K562 (cell line): Measurements from ENCODE around the gene CDKN2C. TPM values are rescaled to one million over a fixed set of nuclear protein-coding genes. Genes with fewer than 3 reads are reported as not detected.

Source experiments
- HNRNPLL ChIP-seq: fragments of 200-400 bp; formaldehyde crosslinking; IDR thresholded peaks from 2 replicates; pipeline ENCODE4 v1.6.1; 2017; ENCODE audit warnings: low read length, low read depth, mild to moderate bottlenecking; ENCODE audit not compliant: poor library complexity, severe bottlenecking
- MEF2D ChIP-seq: conservative IDR thresholded peaks from 2 replicates; pipeline ENCODE4 v1.6.1; 2016; ENCODE audit warnings: low read depth, missing genetic modification characterization, missing compliant biosample characterization
- MIER1 ChIP-seq: fragments of 450-650 bp; IDR thresholded peaks from 2 replicates; pipeline ENCODE4 v1.6.1; 2016; ENCODE audit warnings: antibody characterized with exemption, mild to moderate bottlenecking, low read depth
- PML ChIP-seq: IDR thresholded peaks from 2 replicates; pipeline ENCODE4 v1.6.1; 2012; ENCODE audit warnings: low read length, inconsistent platforms
- PTBP1 ChIP-seq: fragments of 200-400 bp; formaldehyde crosslinking; IDR thresholded peaks from 2 replicates; pipeline ENCODE4 v1.6.1; 2017; ENCODE audit warnings: low read depth, low read length
- ZNF133 ChIP-seq: fragments of 250-450 bp; sonication (Bioruptor Pico); IDR thresholded peaks from 2 replicates; pipeline ENCODE4 v1.4.0; 2020; ENCODE audit warnings: mild to moderate bottlenecking
- polyA plus RNA-seq, 8 experiments: library from polyadenylated mRNA; depleted of rRNA in 4 of 8; stranded (reverse) in 5 of 8; unstranded in 3 of 8; fragments of >200 nt; fragmentation: Nextera tagmentation in 2 of 8; fragmentation: Illumina TruSeq in 1 of 8; extraction: Ambion mirVana in 2 of 8; extraction: Trizol in 1 of 8; gene quantifications; 2 replicates each; pipeline versions ENCODE4 v1.2.1 to v1.2.3, GENCODE V29; 2011 to 2014; ENCODE audit warnings: inconsistent platforms in 1 of 8, missing spikeins in 1 of 8
- total RNA-seq, 7 experiments: library from RNA; depleted of rRNA in 6 of 7; stranded (reverse); fragments of >200 nt in 6 of 7; fragmentation: Illumina TruSeq in 2 of 7; extraction: Trizol in 2 of 7; gene quantifications; 2 replicates each; pipeline versions ENCODE4 v1.2.1 to v1.2.3, GENCODE V29; 2011 to 2021; ENCODE audit warnings: low replicate concordance in 1 of 7
- TF ChIP-seq, protein P1 (sequence below): fragments of 450-650 bp; formaldehyde crosslinking; conservative IDR thresholded peaks from 2 replicates; pipeline ENCODE4 v1.4.0; 2022; ENCODE audit warnings: mild to moderate bottlenecking, missing genetic modification characterization
- TF ChIP-seq, protein P2 (sequence below): fragments of 450-650 bp; formaldehyde crosslinking; IDR thresholded peaks from 2 replicates; pipeline ENCODE4 v1.4.0; 2020; ENCODE audit warnings: mild to moderate bottlenecking, moderate library complexity
- TF ChIP-seq, protein P3 (sequence below): fragments of 450-650 bp; IDR thresholded peaks from 2 replicates; pipeline ENCODE4 v1.6.1; 2017; ENCODE audit warnings: antibody characterized with exemption
- TF ChIP-seq, protein P4 (sequence below): fragments of 450-650 bp; formaldehyde crosslinking; IDR thresholded peaks from 2 replicates; pipeline ENCODE4 v1.4.0; 2020; ENCODE audit warnings: mild to moderate bottlenecking
- TF ChIP-seq, protein P5 (sequence below): fragments of 250-450 bp; sonication (Bioruptor Pico); IDR thresholded peaks from 2 replicates; pipeline ENCODE4 v1.5.0; 2021; ENCODE audit warnings: mild to moderate bottlenecking, moderate library complexity
- TF ChIP-seq, protein P6 (sequence below): sonication (generic); formaldehyde crosslinking; IDR thresholded peaks from 2 replicates; pipeline ENCODE4 v1.8.1; 2023; ENCODE audit warnings: mild to moderate bottlenecking, missing genetic modification reagents, moderate library complexity
- TF ChIP-seq, protein P7 (sequence below): fragments of 250-450 bp; sonication (Bioruptor Pico); IDR thresholded peaks from 2 replicates; pipeline ENCODE4 v1.4.0; 2020; ENCODE audit warnings: mild to moderate bottlenecking, moderate library complexity, borderline replicate concordance

Gene CDKN2C
- total and polyA plus RNA-seq, 9 of the 15 experiments (the other 6 are each of a cell fraction or from before 2014, with no cell fraction given), result 11.9 to 74.3 (median 45.9) TPM

DNA sequence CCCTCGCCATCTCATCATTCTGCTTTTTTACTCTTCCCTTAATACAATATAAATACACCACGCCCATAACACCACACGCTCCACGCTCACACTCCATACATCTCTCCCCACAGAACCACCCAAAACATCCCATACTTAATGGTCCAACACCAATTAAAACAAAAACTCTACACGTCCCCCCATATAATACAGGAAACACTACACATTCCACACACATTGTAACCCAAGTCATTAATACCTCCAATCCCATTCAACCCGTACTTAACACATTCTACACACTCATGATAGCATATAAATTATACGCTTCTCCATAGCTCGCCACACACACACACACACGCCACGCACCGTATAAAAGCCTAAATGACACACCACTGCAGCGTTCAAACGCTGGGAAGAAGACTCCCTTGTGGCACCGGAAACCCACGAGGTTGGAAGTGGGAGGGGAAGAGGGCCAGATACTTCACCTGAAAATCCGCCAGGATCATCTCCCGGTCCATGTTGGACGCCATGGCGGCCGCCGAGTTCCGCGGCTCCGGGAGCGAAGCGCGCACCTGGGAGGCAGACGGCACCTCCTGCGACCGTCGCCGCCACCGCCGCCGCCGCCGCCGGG, 10.6 kb upstream of the CDKN2C start (continued):
- TF ChIP-seq, protein P1, sequence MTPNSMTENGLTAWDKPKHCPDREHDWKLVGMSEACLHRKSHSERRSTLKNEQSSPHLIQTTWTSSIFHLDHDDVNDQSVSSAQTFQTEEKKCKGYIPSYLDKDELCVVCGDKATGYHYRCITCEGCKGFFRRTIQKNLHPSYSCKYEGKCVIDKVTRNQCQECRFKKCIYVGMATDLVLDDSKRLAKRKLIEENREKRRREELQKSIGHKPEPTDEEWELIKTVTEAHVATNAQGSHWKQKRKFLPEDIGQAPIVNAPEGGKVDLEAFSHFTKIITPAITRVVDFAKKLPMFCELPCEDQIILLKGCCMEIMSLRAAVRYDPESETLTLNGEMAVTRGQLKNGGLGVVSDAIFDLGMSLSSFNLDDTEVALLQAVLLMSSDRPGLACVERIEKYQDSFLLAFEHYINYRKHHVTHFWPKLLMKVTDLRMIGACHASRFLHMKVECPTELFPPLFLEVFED (CRISPR knock-in tag), result no peak
- no peak for TF ChIP-seq MEF2D (tag)
- TF ChIP-seq, protein P2, sequence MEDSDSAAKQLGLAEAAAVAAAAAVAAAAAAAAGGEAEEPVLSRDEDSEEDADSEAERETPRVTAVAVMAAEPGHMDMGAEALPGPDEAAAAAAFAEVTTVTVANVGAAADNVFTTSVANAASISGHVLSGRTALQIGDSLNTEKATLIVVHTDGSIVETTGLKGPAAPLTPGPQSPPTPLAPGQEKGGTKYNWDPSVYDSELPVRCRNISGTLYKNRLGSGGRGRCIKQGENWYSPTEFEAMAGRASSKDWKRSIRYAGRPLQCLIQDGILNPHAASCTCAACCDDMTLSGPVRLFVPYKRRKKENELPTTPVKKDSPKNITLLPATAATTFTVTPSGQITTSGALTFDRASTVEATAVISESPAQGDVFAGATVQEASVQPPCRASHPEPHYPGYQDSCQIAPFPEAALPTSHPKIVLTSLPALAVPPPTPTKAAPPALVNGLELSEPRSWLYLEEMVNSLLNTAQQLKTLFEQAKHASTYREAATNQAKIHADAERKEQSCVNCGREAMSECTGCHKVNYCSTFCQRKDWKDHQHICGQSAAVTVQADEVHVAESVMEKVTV (CRISPR knock-in tag), result no peak
- TF ChIP-seq MIER1, result no peak
- TF ChIP-seq, protein P3, sequence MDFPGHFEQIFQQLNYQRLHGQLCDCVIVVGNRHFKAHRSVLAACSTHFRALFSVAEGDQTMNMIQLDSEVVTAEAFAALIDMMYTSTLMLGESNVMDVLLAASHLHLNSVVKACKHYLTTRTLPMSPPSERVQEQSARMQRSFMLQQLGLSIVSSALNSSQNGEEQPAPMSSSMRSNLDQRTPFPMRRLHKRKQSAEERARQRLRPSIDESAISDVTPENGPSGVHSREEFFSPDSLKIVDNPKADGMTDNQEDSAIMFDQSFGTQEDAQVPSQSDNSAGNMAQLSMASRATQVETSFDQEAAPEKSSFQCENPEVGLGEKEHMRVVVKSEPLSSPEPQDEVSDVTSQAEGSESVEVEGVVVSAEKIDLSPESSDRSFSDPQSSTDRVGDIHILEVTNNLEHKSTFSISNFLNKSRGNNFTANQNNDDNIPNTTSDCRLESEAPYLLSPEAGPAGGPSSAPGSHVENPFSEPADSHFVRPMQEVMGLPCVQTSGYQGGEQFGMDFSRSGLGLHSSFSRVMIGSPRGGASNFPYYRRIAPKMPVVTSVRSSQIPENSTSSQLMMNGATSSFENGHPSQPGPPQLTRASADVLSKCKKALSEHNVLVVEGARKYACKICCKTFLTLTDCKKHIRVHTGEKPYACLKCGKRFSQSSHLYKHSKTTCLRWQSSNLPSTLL, result peak; percentile 62; the same call in 1 of the 2 replicates
- no peak for TF ChIP-seq ZNF133
- TF ChIP-seq, protein P4, sequence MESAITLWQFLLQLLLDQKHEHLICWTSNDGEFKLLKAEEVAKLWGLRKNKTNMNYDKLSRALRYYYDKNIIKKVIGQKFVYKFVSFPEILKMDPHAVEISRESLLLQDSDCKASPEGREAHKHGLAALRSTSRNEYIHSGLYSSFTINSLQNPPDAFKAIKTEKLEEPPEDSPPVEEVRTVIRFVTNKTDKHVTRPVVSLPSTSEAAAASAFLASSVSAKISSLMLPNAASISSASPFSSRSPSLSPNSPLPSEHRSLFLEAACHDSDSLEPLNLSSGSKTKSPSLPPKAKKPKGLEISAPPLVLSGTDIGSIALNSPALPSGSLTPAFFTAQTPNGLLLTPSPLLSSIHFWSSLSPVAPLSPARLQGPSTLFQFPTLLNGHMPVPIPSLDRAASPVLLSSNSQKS (CRISPR knock-in tag), result no peak
- no peak for TF ChIP-seq PTBP1
- TF ChIP-seq, protein P5, sequence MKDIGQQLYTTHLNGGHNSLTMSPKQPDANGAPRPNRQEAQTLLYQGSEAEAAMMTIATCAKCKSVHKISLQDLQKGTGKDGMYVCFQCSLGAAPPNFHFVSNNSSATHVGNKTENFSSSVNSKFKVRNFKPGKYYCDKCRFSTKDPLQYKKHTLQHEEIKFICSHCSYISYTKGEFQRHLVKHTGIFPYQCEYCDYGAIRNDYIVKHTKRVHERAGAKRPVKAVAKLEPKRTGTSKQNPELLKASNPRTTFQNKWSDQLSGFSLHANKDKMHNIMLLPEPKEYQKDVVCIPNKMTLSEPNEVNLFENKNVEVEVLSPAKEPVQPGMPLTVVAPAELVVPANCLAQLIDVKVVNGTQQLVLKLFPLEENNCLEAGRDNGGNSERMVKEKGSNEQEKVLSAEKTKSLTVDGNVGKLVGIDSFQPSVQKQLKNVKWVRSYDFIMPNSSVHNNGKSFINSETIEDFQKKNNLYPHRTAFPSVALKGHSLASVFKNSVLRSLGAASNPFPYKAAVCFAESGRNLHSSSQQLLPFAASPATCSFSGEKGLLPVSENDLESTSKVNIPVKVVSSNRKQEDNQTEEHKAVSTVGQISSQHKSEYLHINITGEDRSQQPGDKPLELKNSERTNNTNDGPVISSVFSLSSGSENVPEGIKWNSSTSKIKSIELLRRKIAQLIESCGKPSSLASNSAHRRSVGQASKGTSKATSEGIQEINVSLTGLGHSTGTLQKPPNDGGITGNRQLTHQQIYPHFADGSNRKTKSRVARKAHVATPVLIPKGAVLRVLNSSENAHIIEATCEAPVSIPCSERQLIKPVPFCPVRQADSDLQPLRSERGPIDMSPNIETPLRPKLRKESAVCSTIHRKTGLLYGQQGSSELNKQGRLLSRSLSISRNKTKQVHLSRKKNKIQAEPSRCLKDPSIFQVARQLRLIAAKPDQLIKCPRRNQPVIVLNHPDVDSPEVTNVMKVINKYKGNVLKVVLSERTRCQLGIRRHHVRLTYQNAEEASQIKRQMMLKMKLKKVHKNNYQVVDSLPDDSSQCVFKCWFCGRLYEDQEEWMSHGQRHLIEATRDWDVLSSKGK, result no peak
- TF ChIP-seq, protein P6, sequence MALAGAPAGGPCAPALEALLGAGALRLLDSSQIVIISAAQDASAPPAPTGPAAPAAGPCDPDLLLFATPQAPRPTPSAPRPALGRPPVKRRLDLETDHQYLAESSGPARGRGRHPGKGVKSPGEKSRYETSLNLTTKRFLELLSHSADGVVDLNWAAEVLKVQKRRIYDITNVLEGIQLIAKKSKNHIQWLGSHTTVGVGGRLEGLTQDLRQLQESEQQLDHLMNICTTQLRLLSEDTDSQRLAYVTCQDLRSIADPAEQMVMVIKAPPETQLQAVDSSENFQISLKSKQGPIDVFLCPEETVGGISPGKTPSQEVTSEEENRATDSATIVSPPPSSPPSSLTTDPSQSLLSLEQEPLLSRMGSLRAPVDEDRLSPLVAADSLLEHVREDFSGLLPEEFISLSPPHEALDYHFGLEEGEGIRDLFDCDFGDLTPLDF (CRISPR knock-in tag), result no peak
- TF ChIP-seq, protein P7, sequence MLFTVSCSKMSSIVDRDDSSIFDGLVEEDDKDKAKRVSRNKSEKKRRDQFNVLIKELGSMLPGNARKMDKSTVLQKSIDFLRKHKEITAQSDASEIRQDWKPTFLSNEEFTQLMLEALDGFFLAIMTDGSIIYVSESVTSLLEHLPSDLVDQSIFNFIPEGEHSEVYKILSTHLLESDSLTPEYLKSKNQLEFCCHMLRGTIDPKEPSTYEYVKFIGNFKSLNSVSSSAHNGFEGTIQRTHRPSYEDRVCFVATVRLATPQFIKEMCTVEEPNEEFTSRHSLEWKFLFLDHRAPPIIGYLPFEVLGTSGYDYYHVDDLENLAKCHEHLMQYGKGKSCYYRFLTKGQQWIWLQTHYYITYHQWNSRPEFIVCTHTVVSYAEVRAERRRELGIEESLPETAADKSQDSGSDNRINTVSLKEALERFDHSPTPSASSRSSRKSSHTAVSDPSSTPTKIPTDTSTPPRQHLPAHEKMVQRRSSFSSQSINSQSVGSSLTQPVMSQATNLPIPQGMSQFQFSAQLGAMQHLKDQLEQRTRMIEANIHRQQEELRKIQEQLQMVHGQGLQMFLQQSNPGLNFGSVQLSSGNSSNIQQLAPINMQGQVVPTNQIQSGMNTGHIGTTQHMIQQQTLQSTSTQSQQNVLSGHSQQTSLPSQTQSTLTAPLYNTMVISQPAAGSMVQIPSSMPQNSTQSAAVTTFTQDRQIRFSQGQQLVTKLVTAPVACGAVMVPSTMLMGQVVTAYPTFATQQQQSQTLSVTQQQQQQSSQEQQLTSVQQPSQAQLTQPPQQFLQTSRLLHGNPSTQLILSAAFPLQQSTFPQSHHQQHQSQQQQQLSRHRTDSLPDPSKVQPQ, result no peak
- no peak for TF ChIP-seq HNRNPLL
- no peak for TF ChIP-seq PML
